Small intestine (tissue), 7 donors: ENCODE results near the gene FNDC7. TPM values are rescaled to one million over a fixed set of nuclear protein-coding genes. Genes with fewer than 3 reads are reported as not detected.
"Not testable (repeated sequence)": the region's sequence is repeated elsewhere in the genome, so short reads cannot be mapped to it uniquely, and the experiment has no call there.

Source experiments
- DNase-seq, 2 donors: peaks; one replicate each; pipeline versions ENCODE4 v3.0.0 to v3.0.0-alpha.2; 2013
- FAIRE-seq: peaks from 2 replicates; lab custom pipeline; 2012; peaks lifted over from hg19 to GRCh38; lab: Jason Lieb, UNC
- H3K27ac ChIP-seq, 3 donors: one replicate each; pipeline ENCODE4 v1.5.1; 2013; ENCODE audit warnings: low read length in 2 of 3, mild to moderate bottlenecking in 2 of 3, control low read depth in 1 of 3, inconsistent platforms in 1 of 3, low read depth in 1 of 3, moderate library complexity in 1 of 3
- H3K27me3 ChIP-seq, 3 donors: one replicate each; pipeline ENCODE4 v1.6.1; 2013; ENCODE audit warnings: low read length in 3 of 3, inconsistent platforms in 1 of 3; ENCODE audit not compliant: control insufficient read depth in 3 of 3, insufficient read depth in 3 of 3
- H3K36me3 ChIP-seq, 3 donors: one replicate each; pipeline ENCODE4 v1.6.1; 2013; ENCODE audit warnings: low read length in 3 of 3, inconsistent platforms in 1 of 3, low read depth in 1 of 3, mild to moderate bottlenecking in 1 of 3, moderate library complexity in 1 of 3; ENCODE audit not compliant: control insufficient read depth in 3 of 3, insufficient read depth in 2 of 3
- H3K4me1 ChIP-seq, 3 donors: one replicate each; pipeline ENCODE4 v1.6.1; 2013; ENCODE audit warnings: low read length in 2 of 3, inconsistent platforms in 1 of 3, low read depth in 1 of 3, mild to moderate bottlenecking in 1 of 3, moderate library complexity in 1 of 3; ENCODE audit not compliant: control insufficient read depth in 3 of 3, insufficient read depth in 2 of 3
- H3K4me3 ChIP-seq, 3 donors: one replicate each; pipeline ENCODE4 v1.5.1; 2013; ENCODE audit warnings: low read length in 3 of 3, control low read depth in 1 of 3, inconsistent platforms in 1 of 3, low read depth in 1 of 3, mild to moderate bottlenecking in 1 of 3, moderate library complexity in 1 of 3
- H3K9me3 ChIP-seq, 2 donors: one replicate each; pipeline ENCODE4 v1.6.1; 2013; ENCODE audit warnings: low read depth in 1 of 2, low read length in 1 of 2; ENCODE audit not compliant: control insufficient read depth in 2 of 2, insufficient read depth in 1 of 2
- WGBS, 3 donors: extraction: QIAGEN DNeasy Blood & Tissue Kit; methylation state at CpG; one replicate each; pipeline ENCODE4 v1.1.7; 2013; 5-methylcytosine and 5-hydroxymethylcytosine counted together
- polyA plus RNA-seq, 4 donors: library from polyadenylated mRNA; stranded (reverse) in 3 of 4; unstranded in 1 of 4; fragments of 200-250 nt in 3 of 4; fragments of 120-200 nt in 1 of 4; gene quantifications; one replicate each; pipeline versions ENCODE4 v1.2.1 to v1.2.3, GENCODE V29; 2013
- donor health status: healthy with polysubstance abuse.
- donor health status: control.
- donor health status: control.
- donor health status: Bipolar disorder and iron deficiency.
- donor health status: healthy.

The FNDC7 gene
- polyA plus RNA-seq, 4 donors: not detected

DNA sequence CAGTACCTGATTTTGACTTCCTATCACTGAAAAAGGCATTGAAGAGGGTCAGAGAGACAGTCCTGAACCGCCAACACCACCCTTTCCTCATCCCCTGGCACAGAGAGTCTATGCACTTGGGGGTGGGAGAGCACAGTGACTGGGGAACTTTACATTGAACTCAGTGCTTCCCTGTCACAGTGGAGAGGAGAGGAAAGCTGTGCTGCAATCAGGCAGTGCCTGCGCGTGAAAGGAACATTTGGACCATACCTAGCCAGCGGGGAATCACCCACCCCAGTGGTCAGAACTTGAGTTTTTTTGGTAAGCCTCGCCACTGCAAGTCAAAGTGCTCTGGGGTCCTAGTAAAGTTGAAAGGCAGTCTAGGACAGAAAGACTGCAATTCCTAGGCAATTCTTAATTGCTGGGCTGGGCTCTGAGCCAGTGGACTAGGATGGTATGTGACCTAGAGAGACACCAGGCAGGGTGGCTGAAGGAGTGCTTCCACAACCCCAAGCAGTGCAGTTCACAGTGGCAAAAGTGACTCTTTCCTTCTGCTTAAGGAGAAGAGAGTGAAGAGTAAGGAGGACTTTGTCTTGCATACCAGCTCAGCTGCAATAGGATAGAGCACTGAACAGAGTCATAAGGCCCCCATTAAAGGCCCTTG lies 42.5 kb upstream of the FNDC7 start:
- Histone ChIP-seq H3K4me1 (no peaks in the 10 kb centered on the region), H3K36me3 (no peaks in the 10 kb centered on the region), H3K27ac (no peak overlapping the region), H3K4me3 (no peak overlapping the region), H3K9me3 (no peaks in the 10 kb centered on the region), H3K27me3 (no peaks in the 10 kb centered on the region)
- FAIRE-seq (no peak), DNase-seq (no peak)
- 92 to 93% (median 93%) methylated on average over 5 of the region's 5 CpGs for WGBS, 3 donors

DNA sequence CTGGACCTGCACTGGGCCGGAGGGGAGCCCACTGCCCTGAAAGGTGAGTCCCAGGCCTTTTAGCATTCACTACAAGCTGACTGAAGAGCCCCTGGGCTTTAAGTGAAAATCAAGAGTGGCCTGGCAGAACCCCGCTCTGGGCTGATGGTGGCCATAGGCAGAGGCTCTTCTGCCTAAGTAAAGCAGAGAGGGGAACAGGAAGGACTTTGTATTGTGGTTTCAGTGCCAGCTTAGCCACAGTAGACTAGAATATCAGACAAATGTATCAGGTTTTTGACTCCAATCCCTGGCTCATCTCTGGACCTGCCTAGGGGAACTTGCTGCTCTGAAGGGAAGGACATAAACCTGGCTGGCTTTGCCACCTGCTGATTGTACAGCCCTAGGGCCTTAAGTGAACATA lies 41.6 kb upstream of the FNDC7 start:
- FAIRE-seq (no peak), DNase-seq (no peak)
- WGBS, 3 donors: 96 to 100% (median 97%) methylated on average over 2 of the region's 2 CpGs

DNA sequence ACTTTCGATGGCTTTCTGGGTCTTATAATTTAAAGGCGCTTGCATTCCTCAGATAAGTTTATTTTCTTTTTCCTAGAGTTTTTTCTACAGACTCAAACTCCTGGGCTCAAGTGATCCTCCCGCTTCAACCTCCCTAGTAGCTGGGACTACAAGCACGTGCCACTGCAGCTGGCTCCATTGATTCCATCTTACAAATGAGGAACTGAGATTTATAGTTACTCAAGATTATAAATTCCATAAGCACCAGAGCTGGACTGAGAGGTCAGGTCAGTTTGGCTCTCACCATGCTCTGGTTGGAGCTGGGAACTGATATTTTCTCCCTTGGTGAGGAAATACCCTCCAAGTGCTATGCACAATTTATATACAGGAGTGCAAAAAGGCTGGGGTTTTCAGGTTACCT lies 34.0 kb upstream of the FNDC7 start:
- Histone ChIP-seq H3K9me3 (no peaks in the 10 kb centered on the region), H3K27me3 (no peaks in the 10 kb centered on the region), H3K27ac (no peak overlapping the region), H3K36me3 (no peaks in the 10 kb centered on the region), H3K4me1 (no peaks in the 10 kb centered on the region), H3K4me3 (no peak overlapping the region)
- DNase-seq: no peak
- FAIRE-seq: no peak
- 68 to 78% (median 76%) methylated on average over 4 of the region's 4 CpGs for WGBS, 3 donors

More for the DNA sequence above, 41.6 kb upstream of the FNDC7 start:
- Histone ChIP-seq H3K9me3 (no peaks in the 10 kb centered on the region), H3K4me1 (no peaks in the 10 kb centered on the region), H3K27me3 (no peaks in the 10 kb centered on the region), H3K27ac (no peak overlapping the region), H3K36me3 (no peaks in the 10 kb centered on the region), H3K4me3 (no peak overlapping the region)

DNA sequence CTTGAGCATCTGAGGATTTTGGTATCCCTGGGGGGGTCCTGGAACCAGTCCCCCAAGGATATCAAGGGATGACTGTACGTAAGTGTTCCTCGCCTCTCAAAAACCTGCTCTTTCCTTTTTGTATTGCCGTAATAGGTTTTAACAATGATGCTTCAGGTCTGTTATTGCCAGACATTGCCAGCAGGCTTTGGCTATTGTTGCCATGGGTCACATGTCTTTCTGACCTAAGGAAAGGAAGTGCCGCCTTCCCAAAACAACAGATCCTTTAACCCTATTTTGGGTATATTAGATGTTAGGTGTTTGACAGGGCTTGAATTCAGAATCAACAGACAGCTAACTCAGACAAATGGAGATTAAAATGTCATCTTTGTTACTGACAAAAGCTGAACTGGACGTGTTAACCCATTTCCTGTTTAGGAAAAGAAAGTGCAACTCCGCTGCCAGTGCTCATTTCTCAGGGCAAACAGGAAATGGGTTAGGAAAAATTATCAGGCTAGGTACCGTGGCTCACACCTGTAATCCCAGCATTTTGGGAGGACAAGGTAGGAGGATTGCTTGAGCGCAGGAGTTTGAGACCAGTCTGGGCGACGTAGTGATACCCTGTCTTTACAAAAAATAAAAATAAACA lies 33.0 kb upstream of the FNDC7 start:
- no peak overlapping the region for H3K4me3 ChIP-seq
- H3K27ac ChIP-seq: no peak overlapping the region
- no peaks in the 10 kb centered on the region for H3K27me3 ChIP-seq
- no peak for FAIRE-seq
- no peaks in the 10 kb centered on the region for H3K4me1 ChIP-seq
- no peaks in the 10 kb centered on the region for H3K9me3 ChIP-seq
- WGBS, 3 donors: 68 to 84% (median 75%) methylated on average over 10 of the region's 10 CpGs
- no peak for DNase-seq
- no peaks in the 10 kb centered on the region for H3K36me3 ChIP-seq

DNA sequence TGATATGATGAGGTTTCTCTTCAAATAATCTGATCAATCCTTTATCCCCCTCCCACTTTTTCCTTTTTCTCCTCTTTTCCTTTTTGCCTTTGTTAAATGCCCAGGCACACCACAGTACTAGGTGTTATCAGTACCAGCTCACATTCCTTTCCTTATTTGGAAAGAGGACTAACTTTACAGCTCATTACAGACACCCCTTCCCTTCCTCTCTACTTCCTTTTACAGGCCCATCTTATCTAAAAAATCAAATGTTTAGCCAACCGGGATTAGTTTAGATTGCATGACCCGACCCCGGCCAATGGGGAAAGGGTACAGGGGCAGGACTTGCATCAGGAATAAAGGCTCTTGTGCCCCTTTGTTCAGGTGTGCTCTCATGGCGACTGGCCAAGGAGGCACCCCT lies 31.0 kb upstream of the FNDC7 start:
- 32 to 63% (median 52%) methylated on average over 4 of the region's 4 CpGs for WGBS, 3 donors
- not testable (repeated sequence) for H3K27ac ChIP-seq, H3K4me1 ChIP-seq, H3K27me3 ChIP-seq, H3K9me3 ChIP-seq, DNase-seq, H3K36me3 ChIP-seq, FAIRE-seq, H3K4me3 ChIP-seq

DNA sequence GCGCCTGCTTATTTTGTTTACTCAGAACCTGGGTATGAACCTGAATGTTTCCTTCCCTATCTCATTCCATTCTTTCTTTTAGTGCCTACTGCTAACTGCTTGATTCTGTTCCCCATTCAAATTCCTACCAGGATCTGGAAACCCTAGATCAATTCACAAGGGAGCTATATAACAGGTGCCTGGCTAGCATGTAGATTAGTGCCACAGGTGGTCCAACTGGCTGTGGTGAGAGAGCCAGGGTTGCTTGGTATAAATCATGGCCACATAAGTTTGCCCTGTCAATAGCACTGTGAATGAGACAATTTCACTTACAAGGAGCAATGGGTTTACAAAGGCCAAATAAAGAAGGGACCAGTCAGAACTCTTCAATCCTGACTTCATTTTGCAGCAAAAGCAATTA lies 27.2 kb upstream of the FNDC7 start:
- DNase-seq (no peak), FAIRE-seq (no peak)
- no peaks in the 10 kb centered on the region for H3K36me3 ChIP-seq
- 75 to 89% (median 87%) methylated on average over 1 of the region's 1 CpG for WGBS, 3 donors
- H3K9me3 ChIP-seq: no peaks in the 10 kb centered on the region
- H3K27ac ChIP-seq: no peak overlapping the region
- no peaks in the 10 kb centered on the region for H3K4me1 ChIP-seq
- H3K4me3 ChIP-seq: no peak overlapping the region
- peaks cover 0 to 2% (median 0%) of the 10 kb centered on the region in 3 donors for H3K27me3 ChIP-seq

DNA sequence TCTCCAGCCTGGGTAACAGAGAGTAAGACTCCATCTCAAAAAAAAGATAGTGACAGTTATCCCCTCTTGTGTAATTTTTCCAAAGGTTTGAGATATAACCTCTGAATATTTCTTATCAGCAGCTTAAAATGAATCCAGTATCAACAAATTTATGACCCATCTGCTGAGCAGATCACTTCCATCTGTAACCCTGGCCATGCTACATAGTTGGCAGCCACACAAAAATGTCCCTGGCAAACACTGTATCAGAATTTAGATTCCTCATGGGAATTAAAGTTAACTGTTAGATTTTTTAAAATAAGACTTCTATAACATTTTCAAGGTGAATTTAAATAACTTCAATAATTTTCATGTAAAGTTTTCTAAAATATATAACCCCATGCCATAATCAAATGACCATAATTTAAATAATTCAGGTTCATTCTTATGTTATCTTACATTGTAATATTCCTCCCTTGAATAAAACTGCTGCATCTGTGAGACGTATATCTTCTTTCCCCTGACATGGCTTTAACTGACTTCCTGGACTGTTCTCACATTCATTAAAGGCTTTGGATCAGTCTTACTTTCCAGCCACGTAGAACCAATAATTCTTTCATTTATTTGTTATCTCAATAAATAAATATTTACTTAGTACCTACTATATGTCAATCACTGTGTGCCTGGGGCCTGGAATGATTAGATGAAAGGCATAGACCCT lies 25.9 kb upstream of the FNDC7 start:
- H3K4me3 ChIP-seq: no peak overlapping the region
- H3K27me3 ChIP-seq: peaks cover 0 to 2% (median 0%) of the 10 kb centered on the region in 3 donors
- no peaks in the 10 kb centered on the region for H3K9me3 ChIP-seq
- 41 to 51% (median 50%) methylated on average over 2 of the region's 2 CpGs for WGBS, 3 donors
- H3K27ac ChIP-seq: no peak overlapping the region
- peaks cover 0 to 2% (median 0%) of the 10 kb centered on the region in 3 donors for H3K4me1 ChIP-seq
- no peak for DNase-seq
- no peaks in the 10 kb centered on the region for H3K36me3 ChIP-seq
- no peak for FAIRE-seq

DNA sequence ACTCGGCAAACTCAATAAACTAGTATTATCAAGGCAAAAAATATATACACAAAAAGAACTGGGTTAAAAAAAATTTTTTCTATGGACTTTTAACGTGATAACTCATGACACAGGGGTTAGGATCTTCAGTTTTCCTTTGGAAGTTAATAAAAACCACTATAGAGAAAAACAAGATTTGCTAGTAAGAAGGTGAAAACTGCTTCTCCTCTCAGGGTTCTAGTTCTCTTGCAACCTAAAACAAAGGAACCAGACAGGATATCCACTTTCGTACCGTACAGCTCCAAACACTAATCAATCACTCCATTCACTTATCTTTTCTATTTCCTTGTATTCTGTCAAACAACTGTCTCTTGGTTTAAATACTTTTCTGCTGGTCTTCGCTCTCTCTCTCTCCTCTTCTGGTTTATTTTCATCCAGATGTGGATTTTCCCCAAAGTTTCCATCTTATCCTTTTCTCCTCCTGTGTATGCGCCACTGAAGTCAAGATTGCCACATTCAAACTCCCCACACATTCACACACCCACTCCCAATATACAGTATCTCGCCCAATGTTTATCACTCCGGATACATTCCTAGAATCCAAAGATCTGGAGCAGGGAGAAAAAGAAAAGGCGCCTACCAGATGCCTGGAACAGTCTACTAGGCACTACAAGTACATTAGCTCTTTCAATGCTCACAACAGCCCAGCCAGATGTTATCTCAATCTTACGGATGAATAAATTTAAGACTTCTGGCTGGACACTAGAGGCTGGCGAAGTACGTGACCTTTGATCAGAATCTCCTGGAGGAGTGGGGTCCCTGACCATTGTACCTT lies 21.4 kb upstream of the FNDC7 start:
- Histone ChIP-seq H3K36me3 (peaks cover 0 to 2% (median 0%) of the 10 kb centered on the region in 3 donors), H3K27me3 (no peaks in the 10 kb centered on the region), H3K9me3 (no peaks in the 10 kb centered on the region), H3K27ac (peak overlapping the region; percentile 94 to 99 (median 97)), H3K4me1 (peaks cover 0 to 2% (median 0%) of the 10 kb centered on the region in 3 donors), H3K4me3 (peak overlapping the region; percentile 74 to 87 (median 77))
- FAIRE-seq: no peak
- peak in 1 of 2 donors; percentile 14 for DNase-seq
- 7 to 15% (median 10%) methylated on average over 12 of the region's 12 CpGs for WGBS, 3 donors
